ENCODE results near the gene ARPP21. TPM values are rescaled to one million over a fixed set of nuclear protein-coding genes. Genes with fewer than 3 reads are reported as not detected.
"Not testable (repeated sequence)": the region's sequence is repeated elsewhere in the genome, so short reads cannot be mapped to it uniquely, and the experiment has no call there.

ARPP21 gene
- total RNA-seq, 2 experiments from 2014 or later = not detected

- CTCF ChIA-PET = no interaction called here
Measured at GRCh38 chr3:35776346-35776745, 137.0 kb downstream of the ARPP21 start.

GRCh38 chr3:35777065-35777464 lies 137.7 kb downstream of the ARPP21 start:
- CTCF ChIA-PET = no interaction called here
- POLR2A ChIA-PET = no interaction called here

More at GRCh38 chr3:35776346-35776745, 137.0 kb downstream of the ARPP21 start:
- POLR2A ChIA-PET = no interaction called here

- POLR2A ChIA-PET = no interaction called here
- CTCF ChIA-PET = no interaction called here
Measured at GRCh38 chr3:35777563-35778554, 138.5 kb downstream of the ARPP21 start.

- ChIA-PET POLR2A (no interaction called here), CTCF (no interaction called here)
Measured at GRCh38 chr3:35779611-35780010, 140.3 kb downstream of the ARPP21 start.

GRCh38 chr3:35780800-35781199 lies 141.5 kb downstream of the ARPP21 start:
- ChIA-PET POLR2A (no interaction called here), CTCF (no interaction called here)

GRCh38 chr3:35781558-35781957 lies 142.2 kb downstream of the ARPP21 start:
- POLR2A ChIA-PET = no interaction called here

GRCh38 chr3:35782355-35782754 lies 143.0 kb downstream of the ARPP21 start:
- ChIA-PET CTCF (no interaction called here), POLR2A (no interaction called here)

More at GRCh38 chr3:35781558-35781957, 142.2 kb downstream of the ARPP21 start:
- CTCF ChIA-PET = no interaction called here

GRCh38 chr3:35784169-35784568 lies 144.8 kb downstream of the ARPP21 start:
- CTCF ChIA-PET = no interaction called here
- POLR2A ChIA-PET = no interaction called here

GRCh38 chr3:35785234-35785888 lies 146.0 kb downstream of the ARPP21 start:
- POLR2A ChIA-PET = no interaction called here
- CTCF ChIA-PET = no interaction called here

GRCh38 chr3:35787936-35788335 lies 148.6 kb downstream of the ARPP21 start:
- CTCF ChIA-PET = no interaction called here
- POLR2A ChIA-PET = no interaction called here

GRCh38 chr3:35789042-35789831 lies 149.9 kb downstream of the ARPP21 start:
- POLR2A ChIA-PET = no interaction called here
- CTCF ChIA-PET = no interaction called here

GRCh38 chr3:35790764-35791163 lies 151.4 kb downstream of the ARPP21 start:
- CTCF ChIA-PET = no interaction called here

GRCh38 chr3:35793667-35794066 lies 154.3 kb downstream of the ARPP21 start:
- CTCF ChIA-PET = no interaction called here
- POLR2A ChIA-PET = no interaction called here

More at GRCh38 chr3:35790764-35791163, 151.4 kb downstream of the ARPP21 start:
- POLR2A ChIA-PET = no interaction called here

GRCh38 chr3:35800960-35801459 lies 161.7 kb downstream of the ARPP21 start:
- ChIA-PET CTCF (no interaction called here), POLR2A (no interaction called here)

GRCh38 chr3:35814531-35814930 lies 175.2 kb downstream of the ARPP21 start:
- POLR2A ChIA-PET = no interaction called here
- CTCF ChIA-PET = no interaction called here

GRCh38 chr3:35815796-35816195 lies 176.5 kb downstream of the ARPP21 start:
- CTCF ChIA-PET, POLR2A ChIA-PET: not testable (repeated sequence)

- ChIA-PET CTCF (no interaction called here), POLR2A (no interaction called here)
Measured at GRCh38 chr3:35817216-35817615, 177.9 kb downstream of the ARPP21 start.

- ChIA-PET POLR2A (no interaction called here), CTCF (no interaction called here)
Measured at GRCh38 chr3:35832140-35832571, 192.8 kb downstream of the ARPP21 start.
